GDM1 (cell line): ENCODE measurements around the gene CRYBB1.
"Not testable (repeated sequence)": the region's sequence is repeated elsewhere in the genome, so short reads cannot be mapped to it uniquely, and the experiment has no call there.

ENCODE experiments used
- DNase-seq: peaks from one replicate; lab custom pipeline; 2025; lab: John Stamatoyannopoulos, UW

CRYBB1 gene

GRCh38 chr22:26636296-26636695 is 18.5 kb upstream of the CRYBB1 start:
- DNase-seq: no peak

- no peak for DNase-seq
These were observed 17.3 kb upstream of the CRYBB1 start for GRCh38 chr22:26635117-26635516.

- no peak for DNase-seq
These were observed 16.4 kb upstream of the CRYBB1 start for GRCh38 chr22:26634189-26634588.

DNA sequence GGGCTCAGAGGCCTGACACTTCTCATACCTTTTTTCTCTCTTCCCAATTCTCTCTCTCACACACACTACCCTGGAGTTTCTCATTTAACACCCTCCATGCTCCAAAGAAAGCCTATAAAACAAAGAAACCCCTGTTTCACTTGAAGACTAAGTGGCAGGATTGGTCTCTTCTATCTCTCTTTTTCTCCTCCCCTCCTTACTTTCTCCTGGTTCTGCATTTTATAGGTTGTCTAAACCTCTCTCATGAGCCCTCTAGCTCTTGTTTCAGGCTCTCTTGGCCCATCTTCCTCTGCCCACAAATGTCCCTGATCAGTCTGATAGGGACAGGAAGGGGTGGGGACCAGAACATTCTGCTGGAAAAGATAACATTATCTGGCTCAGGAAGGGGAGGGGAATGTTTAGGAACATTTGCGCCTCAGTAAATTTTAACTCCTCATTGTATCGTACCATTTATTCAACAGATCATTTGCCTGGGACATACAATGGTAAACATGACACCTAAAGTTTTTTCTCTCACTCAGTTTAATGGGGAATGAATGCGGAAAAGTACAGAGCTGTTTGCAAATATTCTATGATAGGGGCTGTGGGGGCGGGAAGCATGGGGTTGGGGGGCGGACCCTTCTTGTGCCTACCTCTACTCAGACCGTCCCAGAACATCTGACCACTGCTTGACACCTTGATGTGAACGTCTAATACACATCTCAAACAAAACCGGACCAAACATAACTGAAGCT is 14.8 kb upstream of the CRYBB1 start:
- no peak for DNase-seq

- DNase-seq: no peak
These were observed 13.5 kb upstream of the CRYBB1 start for GRCh38 chr22:26631282-26631681.

DNA sequence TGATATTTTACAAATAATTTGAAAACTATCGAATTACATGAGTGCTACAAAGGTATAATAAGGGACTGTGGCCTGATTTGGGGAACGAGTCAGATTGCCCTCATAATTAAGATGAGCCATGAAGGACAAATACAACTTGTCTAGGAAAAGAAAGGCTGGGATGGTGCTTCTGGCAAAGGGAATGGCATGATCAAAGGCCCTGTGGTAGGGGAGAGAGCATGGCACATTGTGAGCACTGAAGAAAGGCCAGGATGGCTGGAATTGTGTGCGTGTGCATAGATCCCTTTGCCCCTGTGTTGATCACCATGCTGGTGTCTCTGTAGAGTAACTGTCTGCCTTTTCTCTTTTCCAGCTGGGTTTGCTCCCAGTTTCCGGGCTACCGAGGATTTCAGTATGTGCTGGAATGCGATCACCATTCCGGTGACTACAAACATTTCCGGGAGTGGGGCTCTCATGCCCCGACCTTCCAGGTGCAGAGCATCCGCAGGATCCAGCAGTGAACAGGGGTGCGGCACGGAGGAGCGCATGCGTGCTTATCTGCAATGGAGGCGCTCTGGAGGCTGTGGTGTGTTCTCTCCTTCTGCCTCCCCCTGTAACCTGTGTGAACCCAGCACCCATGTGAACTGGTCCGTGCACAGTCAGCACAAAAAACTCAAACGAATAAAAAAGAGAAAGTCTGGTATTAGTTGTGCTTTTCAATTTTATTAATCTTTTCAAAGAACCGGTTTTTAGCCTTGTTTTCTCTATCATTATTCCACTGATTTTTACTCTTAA is 12.3 kb upstream of the CRYBB1 start:
- DNase-seq: no peak

DNA sequence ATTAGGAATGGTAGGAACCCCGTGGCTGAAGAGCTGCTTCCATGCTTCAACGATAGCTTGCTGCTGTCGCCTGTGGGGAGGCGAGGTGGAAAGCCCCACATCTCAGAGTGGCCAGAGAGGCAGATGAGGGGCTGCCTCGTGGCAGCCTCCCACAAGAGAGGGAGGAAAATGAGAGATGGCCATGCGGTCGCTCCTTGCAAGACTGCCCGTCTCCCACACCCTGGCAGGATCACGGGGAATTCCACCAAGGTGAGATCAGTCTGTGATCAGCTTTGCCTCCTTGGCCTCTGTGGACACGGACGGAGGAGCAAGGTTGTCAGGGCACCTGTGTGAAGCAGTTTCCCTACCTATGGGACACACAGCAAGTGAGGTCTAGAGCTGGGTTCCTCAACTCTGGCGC is 7.0 kb upstream of the CRYBB1 start:
- DNase-seq: no peak

GRCh38 chr22:26623984-26624383 is 6.2 kb upstream of the CRYBB1 start:
- no peak for DNase-seq

GRCh38 chr22:26621663-26622062 is 3.8 kb upstream of the CRYBB1 start, which contains the start of gene CRYBA4:
CRYBA4 (plus strand) TSS chr22:26621963; CDS start chr22:26622597, 634 bp downstream.
- no peak for DNase-seq

DNA sequence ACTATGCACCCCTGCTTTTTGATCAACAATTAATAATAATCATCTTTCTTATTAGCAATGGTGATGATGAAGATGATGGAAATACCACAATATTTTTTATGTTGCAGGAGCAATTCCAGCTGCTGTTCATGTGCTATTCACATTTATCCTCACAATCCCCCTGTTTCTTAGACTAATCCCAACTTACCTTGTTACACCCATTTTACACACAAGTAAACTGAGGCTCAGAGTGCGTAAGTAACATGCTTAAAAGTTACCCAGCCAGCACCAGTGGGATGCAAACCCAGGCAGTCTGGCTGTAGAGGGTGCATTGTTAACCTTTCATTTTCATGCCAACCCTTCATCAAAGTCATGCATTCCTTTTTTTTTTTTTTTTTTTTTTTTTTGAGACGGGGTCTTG is 2.4 kb upstream of the CRYBB1 start:
- DNase-seq: no peak

DNA sequence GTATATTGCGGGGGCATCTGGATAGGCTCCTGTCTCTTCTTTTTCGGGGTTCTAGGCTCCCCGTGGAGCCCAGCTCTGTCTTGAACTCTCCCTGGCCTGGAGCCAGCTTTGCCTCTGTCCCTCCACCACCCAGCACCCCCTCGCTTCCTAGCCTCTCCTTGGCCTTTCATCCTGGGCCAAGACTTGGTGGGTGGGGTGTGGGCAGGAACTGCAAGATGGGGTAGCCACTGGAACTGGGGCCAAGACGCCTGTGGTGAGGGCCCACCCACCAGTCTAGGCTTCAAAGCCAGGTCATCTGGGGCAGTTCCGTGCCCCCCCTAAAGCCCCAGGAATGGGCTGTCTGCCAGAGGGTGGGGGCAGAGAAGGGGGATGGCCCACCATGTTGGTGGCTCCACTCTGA is 1.7 kb upstream of the CRYBB1 start:
- DNase-seq: no peak

- DNase-seq: no peak
These were observed 628 bp upstream of the CRYBB1 start for GRCh38 chr22:26618455-26618854.

GRCh38 chr22:26616650-26617049 is 1.2 kb downstream of the CRYBB1 start:
- DNase-seq: no peak

DNA sequence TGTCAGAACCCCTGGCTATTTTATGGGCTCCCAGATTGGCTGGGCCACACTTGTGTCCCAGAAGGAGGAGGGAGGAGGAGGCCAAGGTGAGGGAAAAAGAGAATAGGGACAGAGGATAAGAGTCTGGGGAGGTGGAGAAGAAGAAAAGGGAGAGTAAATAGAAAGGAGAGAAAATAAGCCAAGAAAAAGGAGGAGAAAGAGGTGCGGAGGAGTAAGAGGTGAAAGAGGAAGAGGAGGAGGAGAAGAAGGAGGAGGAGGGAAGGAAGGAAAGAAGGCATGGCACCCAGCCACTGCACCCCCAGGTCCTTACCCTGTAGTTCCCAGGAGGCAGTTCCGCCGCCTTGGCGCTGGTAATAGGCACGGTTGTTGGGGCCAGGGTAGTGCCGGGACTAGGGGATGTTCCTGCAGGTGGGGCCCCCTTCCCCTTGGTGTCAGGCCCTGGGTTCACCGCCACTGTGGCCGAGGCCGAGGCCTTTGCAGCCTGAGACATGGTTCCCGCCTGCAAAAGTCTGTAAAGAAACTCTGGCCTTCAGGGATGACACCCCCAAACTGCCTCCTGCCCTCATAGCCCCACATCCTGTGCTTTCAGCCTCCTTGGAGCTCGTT is 1.9 kb downstream of the CRYBB1 start:
- DNase-seq: no peak

GRCh38 chr22:26615149-26615548 is 2.7 kb downstream of the CRYBB1 start:
- no peak for DNase-seq

DNA sequence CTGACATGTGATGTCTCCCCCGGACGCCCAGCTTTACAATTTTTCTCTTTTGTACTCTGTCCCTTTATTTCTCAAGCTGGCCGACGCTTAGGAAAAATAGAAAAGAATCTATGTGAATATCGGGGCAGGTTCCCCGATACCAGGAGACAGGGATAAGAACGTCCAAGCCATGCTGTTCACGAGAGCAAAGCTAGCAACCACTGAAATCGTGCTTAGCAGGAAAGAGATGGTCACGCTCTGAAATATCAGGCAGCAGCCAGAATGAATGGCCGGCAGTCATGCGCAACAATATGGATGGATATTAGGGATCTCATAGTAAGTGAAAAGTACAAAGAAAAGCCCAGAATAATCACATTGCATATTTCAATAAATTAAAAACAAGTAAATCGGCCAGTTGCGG is 3.5 kb downstream of the CRYBB1 start:
- no peak for DNase-seq

DNA sequence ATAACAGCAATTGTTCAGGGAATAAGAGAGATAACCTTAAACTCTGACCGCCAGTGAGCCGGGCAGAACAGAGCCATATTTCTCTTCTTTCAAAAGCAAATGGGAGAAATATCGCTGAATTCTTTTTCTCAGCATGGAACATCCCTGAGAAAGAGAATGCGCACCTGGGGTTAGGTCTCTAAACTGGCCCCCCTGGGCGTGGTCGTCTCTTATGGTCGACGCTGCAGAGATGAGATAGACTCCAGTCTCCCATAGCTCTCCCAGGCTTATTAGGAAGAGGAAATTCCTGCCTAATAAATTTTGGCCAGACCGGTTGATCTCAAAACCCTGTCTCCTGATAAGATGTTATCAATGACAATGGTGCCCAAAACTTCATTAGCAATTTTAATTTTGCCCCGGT is 4.1 kb downstream of the CRYBB1 start:
- DNase-seq: not testable (repeated sequence)

- no peak for DNase-seq
These were observed 5.2 kb downstream of the CRYBB1 start for GRCh38 chr22:26612652-26613051.

- DNase-seq: no peak
These were observed 6.8 kb downstream of the CRYBB1 start for GRCh38 chr22:26610996-26611395.

- DNase-seq: no peak
These were observed 7.5 kb downstream of the CRYBB1 start for GRCh38 chr22:26610072-26610958.

DNA sequence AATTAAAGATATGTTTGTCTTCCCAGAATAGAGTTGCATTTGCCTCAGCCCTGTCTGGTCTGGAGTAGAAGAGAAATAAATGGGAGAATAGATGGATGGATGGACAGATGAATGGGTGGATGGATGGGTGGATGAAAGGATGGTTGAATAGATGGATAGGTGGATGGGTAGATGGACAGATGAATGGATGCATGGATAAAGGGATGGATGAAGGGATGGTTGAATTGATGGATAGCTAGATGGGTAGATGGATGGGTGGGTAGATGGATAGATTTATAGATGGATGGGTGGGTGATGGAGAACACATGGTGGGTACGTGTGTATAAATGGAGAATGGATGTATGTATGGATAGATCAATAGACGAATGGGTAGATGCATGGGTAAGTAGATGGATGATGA is 8.5 kb downstream of the CRYBB1 start:
- DNase-seq: no peak

GRCh38 chr22:26608129-26608528 is 9.7 kb downstream of the CRYBB1 start:
- DNase-seq: no peak
